NCI-H1105 (cell line): ENCODE results near the gene CNTLN.
"Not testable (repeated sequence)": the region's sequence is repeated elsewhere in the genome, so short reads cannot be mapped to it uniquely, and the experiment has no call there.

Experiments used
- DNase-seq: peaks from one replicate; lab custom pipeline; 2025; lab: John Stamatoyannopoulos, UW

Gene CNTLN

GRCh38 chr9:17134396-17135294 lies at the start of gene CNTLN:
CNTLN (plus strand) TSS chr9:17135040; CDS start chr9:17135066, 26 bp downstream.
- DNase-seq: peak; percentile 93

GRCh38 chr9:17088566-17088965 lies 46.3 kb upstream of the CNTLN start:
- DNase-seq: no peak

- DNase-seq: no peak
These were observed 44.8 kb upstream of the CNTLN start for GRCh38 chr9:17090041-17090440.

- peak; percentile 62 for DNase-seq
These were observed 18.4 kb upstream of the CNTLN start for GRCh38 chr9:17116400-17116837.

GRCh38 chr9:17117372-17117771 lies 17.5 kb upstream of the CNTLN start:
- DNase-seq: no peak

GRCh38 chr9:17120203-17120602 lies 14.6 kb upstream of the CNTLN start:
- no peak for DNase-seq

GRCh38 chr9:17121264-17121663 lies 13.6 kb upstream of the CNTLN start:
- DNase-seq: no peak

GRCh38 chr9:17130291-17130690 lies 4.5 kb upstream of the CNTLN start:
- DNase-seq: no peak

- DNase-seq: no peak
These were observed 4.1 kb upstream of the CNTLN start for GRCh38 chr9:17130725-17131124.

- DNase-seq: no peak
These were observed 3.3 kb upstream of the CNTLN start for GRCh38 chr9:17131494-17131893.

- peak; percentile 55 for DNase-seq
These were observed 688 bp downstream of the CNTLN start for GRCh38 chr9:17135295-17136160.

- DNase-seq: no peak
These were observed 2.7 kb downstream of the CNTLN start for GRCh38 chr9:17137566-17137965.

GRCh38 chr9:17138503-17138902 lies 3.7 kb downstream of the CNTLN start:
- no peak for DNase-seq

GRCh38 chr9:17140418-17140817 lies 5.6 kb downstream of the CNTLN start:
- DNase-seq: no peak

GRCh38 chr9:17148324-17148723 lies 13.5 kb downstream of the CNTLN start:
- DNase-seq: no peak

GRCh38 chr9:17159469-17159868 lies 24.6 kb downstream of the CNTLN start:
- no peak for DNase-seq

- DNase-seq: no peak
These were observed 25.5 kb downstream of the CNTLN start for GRCh38 chr9:17160327-17160726.

- DNase-seq: no peak
These were observed 30.9 kb downstream of the CNTLN start for GRCh38 chr9:17165764-17166163.

GRCh38 chr9:17166346-17166745 lies 31.5 kb downstream of the CNTLN start:
- DNase-seq: no peak

- no peak for DNase-seq
These were observed 36.7 kb downstream of the CNTLN start for GRCh38 chr9:17171309-17172094.

GRCh38 chr9:17177496-17177895 lies 42.7 kb downstream of the CNTLN start:
- DNase-seq: not testable (repeated sequence)

GRCh38 chr9:17185481-17186029 lies 50.7 kb downstream of the CNTLN start:
- DNase-seq: no peak
